ENCODE data around the gene DHRS12.

Gene DHRS12

DNA sequence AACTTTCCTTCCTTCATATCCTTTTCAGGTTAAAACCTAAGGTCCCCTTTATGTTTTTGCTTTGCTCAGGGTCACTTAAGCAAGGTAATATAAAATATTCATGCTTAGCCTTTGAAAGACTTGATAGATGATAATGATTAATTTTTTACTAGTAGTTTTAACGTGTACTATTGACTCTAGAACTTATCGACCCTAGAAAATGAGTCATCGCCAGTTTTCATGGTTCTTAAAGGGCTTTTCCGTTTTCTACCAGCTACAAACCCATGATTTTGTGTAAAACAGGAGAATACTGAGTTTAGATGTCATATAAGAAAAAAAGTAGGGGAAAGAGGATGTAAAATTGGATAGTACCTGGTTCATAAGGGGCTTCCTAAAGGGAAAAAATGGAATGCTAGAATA is 75.7 kb downstream of the DHRS12 start:
- no peak for DNase-seq (ENCODE audit: low read depth in 3 of 3)

DNA sequence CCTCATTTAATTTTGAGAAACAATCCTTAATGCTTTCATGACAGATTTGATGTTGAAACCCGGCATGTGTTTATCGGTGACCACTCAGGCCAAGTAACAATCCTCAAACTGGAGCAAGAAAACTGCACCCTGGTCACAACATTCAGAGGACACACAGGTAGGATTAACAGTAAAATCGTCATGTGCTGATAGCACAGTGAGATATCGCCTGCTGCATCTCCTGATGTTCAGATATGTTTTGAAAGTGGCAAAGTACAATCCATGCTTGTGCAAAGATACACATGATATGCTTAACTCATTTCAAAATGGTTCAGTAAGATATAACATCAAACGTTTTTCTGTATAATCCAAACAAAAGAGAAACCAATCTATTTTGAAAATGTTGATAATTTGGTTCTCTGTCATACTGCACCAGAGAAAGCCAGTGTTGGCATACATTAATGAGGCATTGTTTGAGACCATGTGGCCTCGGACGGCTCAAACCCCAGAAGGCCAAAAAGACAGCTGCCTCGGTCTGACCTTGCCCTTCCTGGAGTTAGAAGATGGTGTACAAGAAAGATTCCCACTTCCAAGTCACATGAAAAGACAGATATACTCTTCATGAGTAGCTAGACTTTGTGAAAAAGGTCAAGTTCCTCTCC is 76.2 kb downstream of the DHRS12 start:
- no peak for DNase-seq (ENCODE audit: low read depth in 3 of 3)

DNA sequence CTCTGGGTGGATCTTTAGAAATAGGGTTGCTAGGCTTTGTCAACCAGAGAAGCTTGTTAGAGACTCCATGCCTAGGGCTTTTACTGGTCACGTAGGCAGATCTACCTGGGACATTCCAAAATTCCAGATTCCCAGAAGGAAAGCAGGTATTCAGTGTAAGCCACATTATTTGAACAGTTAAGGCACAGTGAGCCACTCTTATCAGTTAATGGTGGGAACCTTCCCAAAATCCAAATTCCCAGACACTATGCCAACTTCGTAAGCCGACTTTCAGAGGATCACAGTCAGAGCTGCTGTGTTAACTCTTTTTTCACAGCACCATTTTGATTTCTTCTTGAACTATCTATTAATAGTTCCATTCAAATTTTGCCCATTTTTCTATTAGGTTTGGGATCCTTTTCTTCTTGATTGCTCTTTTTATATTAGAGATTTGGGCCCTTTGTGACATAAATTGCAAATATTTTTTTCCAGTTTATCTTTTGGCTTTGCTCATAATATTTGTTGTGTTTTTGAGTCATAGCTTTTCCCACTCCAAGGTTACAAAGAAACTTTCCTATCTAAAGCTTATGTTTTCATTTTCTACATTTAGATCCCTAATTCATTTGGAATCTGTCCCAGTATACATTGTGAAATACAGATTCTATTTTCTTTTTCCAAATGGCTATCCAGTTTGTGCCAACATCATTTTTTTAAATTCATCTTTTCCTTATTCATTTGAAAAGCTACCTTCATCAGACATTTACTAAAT is 77.3 kb downstream of the DHRS12 start:
- no peak for DNase-seq (ENCODE audit: low read depth in 3 of 3)

DNA sequence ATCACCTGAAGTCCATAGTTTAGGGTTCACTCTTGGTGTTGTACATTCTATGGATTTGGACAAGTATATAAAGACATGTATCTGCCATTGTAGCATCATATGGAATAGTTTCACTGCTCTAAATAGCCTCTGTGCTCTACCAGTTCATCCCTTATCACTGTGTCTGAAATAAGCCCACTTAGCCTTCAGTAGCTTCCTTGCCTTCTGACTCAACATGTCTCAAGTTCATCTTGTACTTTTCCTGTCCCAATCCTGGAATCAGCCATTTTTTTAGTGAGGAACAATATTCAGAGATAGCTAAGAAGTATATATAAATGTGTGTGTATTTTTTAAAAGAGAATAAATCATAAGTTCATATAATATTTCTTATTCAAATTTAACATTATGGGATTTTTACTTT is 79.2 kb downstream of the DHRS12 start:
- no peak for DNase-seq (ENCODE audit: low read depth in 3 of 3)

DNA sequence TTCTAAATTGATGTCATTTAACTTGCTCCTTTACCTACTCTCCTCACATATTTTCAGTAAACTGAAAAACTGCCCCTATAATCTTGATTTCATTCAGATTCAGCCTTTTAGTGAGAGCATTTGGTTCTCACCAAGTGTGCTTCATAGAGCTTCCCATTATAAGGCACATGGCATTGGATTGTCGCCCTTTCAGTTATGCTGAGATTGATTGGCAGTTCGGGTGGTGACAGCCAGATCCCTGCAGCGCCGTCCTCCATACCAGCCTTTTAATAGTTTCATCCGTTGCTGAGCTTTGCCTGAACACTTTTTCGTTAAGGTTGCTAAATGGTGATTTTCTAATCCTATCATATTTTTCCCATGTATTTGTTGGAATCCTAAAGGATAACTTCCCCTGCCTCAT is 80.4 kb downstream of the DHRS12 start:
- DNase-seq (ENCODE audit: low read depth in 3 of 3): no peak

DNA sequence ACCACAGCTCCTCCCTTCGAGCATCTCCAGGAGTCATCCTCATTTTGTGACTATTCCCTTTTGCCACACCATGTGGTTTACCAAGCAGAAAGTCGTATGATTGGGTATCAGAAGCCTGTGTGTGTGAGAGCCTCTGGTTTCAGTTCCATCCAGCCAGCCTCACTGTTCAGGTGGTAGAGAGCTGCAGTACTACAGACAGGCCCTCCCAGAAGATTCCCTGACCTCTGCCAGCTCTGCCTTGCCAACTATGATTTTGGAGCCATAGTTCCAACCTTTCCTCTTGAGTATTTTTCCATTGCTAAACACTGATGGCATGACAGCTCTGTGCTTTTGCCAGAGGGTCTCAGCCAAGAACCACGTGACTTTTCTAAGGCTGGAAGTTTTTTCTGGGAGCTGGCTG is 82.5 kb downstream of the DHRS12 start:
- no peak for DNase-seq (ENCODE audit: low read depth in 3 of 3)

DNA sequence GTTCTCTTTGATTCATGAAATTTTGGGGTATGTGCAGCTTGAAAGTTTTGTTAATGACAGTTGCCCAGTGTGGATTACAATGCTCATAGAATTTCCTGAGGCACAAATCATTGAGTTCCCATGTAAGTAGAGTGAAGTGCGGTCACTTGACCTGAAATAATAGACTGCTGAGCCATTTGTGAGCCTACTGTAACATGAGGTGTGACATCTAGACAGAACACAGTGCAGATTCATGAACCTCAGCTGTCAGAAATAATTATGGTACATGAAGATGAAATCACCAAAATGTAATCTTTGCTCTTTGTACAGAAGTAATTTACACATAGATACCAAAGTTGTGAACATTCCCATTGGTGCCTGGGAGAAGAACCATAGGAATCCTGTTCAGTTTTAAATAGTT is 84.6 kb downstream of the DHRS12 start:
- DNase-seq (ENCODE audit: low read depth in 3 of 3): no peak
